GM23338 (cell line): ENCODE measurements around the gene KCNJ16. TPM values are rescaled to one million over a fixed set of nuclear protein-coding genes. Genes with fewer than 3 reads are reported as not detected.

Experiments used
- ATAC-seq: fragments of 200-7000 bp; cut with Tn5 transposase; 3 replicates; pipeline ENCODE4 v1.9.1; 2020
- DNase-seq: peaks from one replicate; pipeline ENCODE4 v3.0.0-alpha.2; 2015; ENCODE audit warnings: low spot score
- H2AFZ ChIP-seq: fragments of 200-600 bp; sonication (generic); 2 replicates; pipeline ENCODE4 v1.8.0; 2016; ENCODE audit warnings: antibody characterized with exemption, mild to moderate bottlenecking, moderate library complexity
- H3F3A ChIP-seq: fragments of 200-600 bp; sonication (generic); replicated peaks from 2 replicates; pipeline ENCODE4 v1.8.0; 2017; ENCODE audit warnings: antibody characterized with exemption, mixed run types, low read depth
- H3K27ac ChIP-seq: fragments of 200-600 bp; sonication (generic); 2 replicates; pipeline ENCODE4 v1.6.1; 2016; ENCODE audit warnings: low read depth
- H3K27me3 ChIP-seq: fragments of 200-600 bp; sonication (generic); 2 replicates; pipeline ENCODE4 v1.8.0; 2016; ENCODE audit warnings: mild to moderate bottlenecking, mixed run types, moderate library complexity; ENCODE audit not compliant: insufficient read depth
- H3K36me3 ChIP-seq: fragments of 200-600 bp; sonication (generic); 2 replicates; pipeline ENCODE4 v1.8.0; 2016; ENCODE audit warnings: mild to moderate bottlenecking; ENCODE audit not compliant: insufficient read depth
- H3K4me1 ChIP-seq: fragments of 200-600 bp; sonication (generic); 2 replicates; pipeline ENCODE4 v1.8.0; 2016; ENCODE audit warnings: mild to moderate bottlenecking, moderate library complexity; ENCODE audit not compliant: insufficient read depth
- H3K4me2 ChIP-seq: fragments of 200-600 bp; sonication (generic); 2 replicates; pipeline ENCODE4 v1.7.1; 2017; ENCODE audit warnings: mixed run types
- H3K4me3 ChIP-seq: fragments of 200-600 bp; sonication (generic); 2 replicates; pipeline ENCODE4 v1.6.1; 2016; ENCODE audit warnings: mixed run types
- H3K79me2 ChIP-seq: fragments of 200-600 bp; sonication (generic); replicated peaks from 2 replicates; pipeline ENCODE4 v1.8.0; 2017; ENCODE audit warnings: mild to moderate bottlenecking; ENCODE audit not compliant: insufficient read depth
- H3K9me2 ChIP-seq: fragments of 200-600 bp; sonication (generic); 2 replicates; pipeline ENCODE4 v1.8.0; 2017; ENCODE audit not compliant: insufficient read depth
- H4K20me1 ChIP-seq: fragments of 200-600 bp; sonication (generic); replicated peaks from 2 replicates; pipeline ENCODE4 v1.8.0; 2017; ENCODE audit warnings: mild to moderate bottlenecking; ENCODE audit not compliant: insufficient read depth
- H3K27ac Mint-ChIP-seq: 2 replicates; pipeline ENCODE4 v1.8.0; 2020; ENCODE audit warnings: inconsistent platforms, mild to moderate bottlenecking, moderate library complexity, mixed read lengths
- H3K27me3 Mint-ChIP-seq: 3 replicates; pipeline ENCODE4 v1.8.0; 2022; ENCODE audit warnings: low read depth, mild to moderate bottlenecking, moderate library complexity, mixed read lengths, inconsistent platforms; ENCODE audit not compliant: insufficient read depth, poor library complexity
- H3K36me3 Mint-ChIP-seq: 3 replicates; pipeline ENCODE4 v1.8.0; 2021; ENCODE audit warnings: low read depth, mild to moderate bottlenecking, inconsistent platforms, moderate library complexity, mixed read lengths
- H3K4me1 Mint-ChIP-seq: 3 replicates; pipeline ENCODE4 v1.8.0; 2020; ENCODE audit warnings: mild to moderate bottlenecking, inconsistent platforms, mixed read lengths
- H3K4me3 Mint-ChIP-seq: 3 replicates; pipeline ENCODE4 v1.8.0; 2021; ENCODE audit warnings: moderate library complexity, mild to moderate bottlenecking, inconsistent platforms, mixed read lengths
- H3K9me3 Mint-ChIP-seq: 3 replicates; pipeline ENCODE4 v1.8.0; 2020; ENCODE audit warnings: moderate library complexity, mild to moderate bottlenecking, inconsistent platforms, mixed read lengths
- CREB1 ChIP-seq: fragments of 250-450 bp; sonication (Bioruptor Pico); IDR thresholded peaks from 2 replicates; pipeline ENCODE4 v1.5.0; 2020; ENCODE audit warnings: low read depth, mild to moderate bottlenecking, moderate library complexity
- ETS1 ChIP-seq: IDR thresholded peaks from 2 replicates; pipeline ENCODE4 v1.6.1; 2016; ENCODE audit warnings: antibody characterized with exemption
- EZH2 ChIP-seq: fragments of 200-600 bp; sonication (generic); IDR thresholded peaks from one replicate; pipeline ENCODE4 v1.8.0; 2017; ENCODE audit warnings: antibody characterized with exemption, mild to moderate bottlenecking, low read depth; ENCODE audit not compliant: unreplicated experiment
- EZH2phosphoT487 ChIP-seq: fragments of 200-600 bp; sonication (generic); IDR thresholded peaks from one replicate; pipeline ENCODE4 v1.8.1; 2018; ENCODE audit warnings: antibody characterized with exemption; ENCODE audit not compliant: unreplicated experiment
- JUNB ChIP-seq: IDR thresholded peaks from one replicate; pipeline ENCODE4 v1.6.1; 2016; ENCODE audit warnings: antibody characterized with exemption; ENCODE audit not compliant: unreplicated experiment
- NANOG ChIP-seq: IDR thresholded peaks from 2 replicates; pipeline ENCODE4 v1.6.1; 2016; ENCODE audit warnings: antibody characterized with exemption, borderline replicate concordance
- POLR2AphosphoS5 ChIP-seq: IDR thresholded peaks from 2 replicates; pipeline ENCODE4 v1.6.1; 2016; ENCODE audit warnings: antibody characterized with exemption, low read depth
- STAT1 ChIP-seq: IDR thresholded peaks from one replicate; pipeline ENCODE4 v1.6.1; 2016; ENCODE audit warnings: antibody characterized with exemption; ENCODE audit not compliant: unreplicated experiment
- ZNF114 ChIP-seq: fragments of 250-450 bp; sonication (Bioruptor Pico); IDR thresholded peaks from 2 replicates; pipeline ENCODE4 v1.5.0; 2020; ENCODE audit warnings: mild to moderate bottlenecking, moderate library complexity
- polyA plus RNA-seq: library from polyadenylated mRNA; unstranded; fragments of >200 nt; fragmentation: Nextera tagmentation; extraction: Ambion mirVana; gene quantifications from 2 replicates; pipeline ENCODE4 v1.2.1, GENCODE V29; 2016
- total RNA-seq: library from RNA; depleted of rRNA; stranded (reverse); fragments of >200 nt; shearing (Covaris generic); gene quantifications from 2 replicates; pipeline ENCODE4 v1.2.3, GENCODE V29; 2014
- TF ChIP-seq, protein P1 (sequence below), 2 experiments: fragments of 200-600 bp in 1 of 2; sonication (generic) in 1 of 2; conservative IDR thresholded peaks; 2 replicates each; pipeline versions ENCODE4 v1.5.1 to v1.6.1; 2016 to 2017; ENCODE audit warnings: antibody characterized with exemption in 2 of 2, low read depth in 2 of 2, mild to moderate bottlenecking in 2 of 2, moderate library complexity in 1 of 2
- TF ChIP-seq, protein P2 (sequence below): IDR thresholded peaks from one replicate; pipeline ENCODE4 v1.6.1; 2018; ENCODE audit warnings: antibody characterized with exemption; ENCODE audit not compliant: unreplicated experiment
- TF ChIP-seq, protein P3 (sequence below): fragments of 250-450 bp; sonication (Bioruptor Pico); IDR thresholded peaks from 2 replicates; pipeline ENCODE4 v1.5.0; 2020; ENCODE audit warnings: mild to moderate bottlenecking, moderate library complexity

The KCNJ16 gene
- total and polyA plus RNA-seq, 2 experiments from 2014 or later: not detected

DNA sequence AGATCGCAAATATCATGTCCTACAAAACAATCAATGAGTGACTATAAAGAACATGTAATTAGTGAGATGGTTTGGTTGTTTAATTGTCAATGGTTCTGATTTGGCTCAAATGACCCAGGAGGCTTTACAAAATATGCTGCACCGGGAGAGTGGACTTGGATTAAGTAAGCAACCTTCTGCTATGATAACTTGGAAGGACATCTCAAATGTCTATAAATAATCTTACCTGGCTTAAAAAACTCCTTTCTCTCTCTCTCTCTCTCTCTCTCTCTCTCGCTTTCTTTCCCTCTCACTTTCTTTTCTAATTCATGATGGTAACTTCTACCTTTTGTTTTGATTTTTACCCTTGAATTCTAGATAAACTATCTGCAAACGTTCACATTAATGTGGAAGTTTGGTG, 108.5 kb downstream of the KCNJ16 start:
- Mint-ChIP-seq H3K4me3 (no peak overlapping the region), H3K9me3 (no peaks in the 10 kb centered on the region), H3K36me3 (no peaks in the 10 kb centered on the region), H3K27me3 (no peaks in the 10 kb centered on the region), H3K4me1 (peaks cover 2% of the 10 kb centered on the region; the same call in 2 of the 3 replicates), H3K27ac (no peak overlapping the region)
- H3K27me3 ChIP-seq: no peaks in the 10 kb centered on the region
- no peak overlapping the region for H3K27ac ChIP-seq
- no peaks in the 10 kb centered on the region for H4K20me1 ChIP-seq
- H3K36me3 ChIP-seq: no peaks in the 10 kb centered on the region
- no peaks in the 10 kb centered on the region for H3F3A ChIP-seq
- no peak for TF ChIP-seq EZH2phosphoT487
- TF ChIP-seq CREB1 (CRISPR knock-in tag): no peak
- no peak for TF ChIP-seq ZNF114 (CRISPR knock-in tag)
- TF ChIP-seq NANOG: no peak
- no peak for TF ChIP-seq ETS1
- TF ChIP-seq, protein P1, sequence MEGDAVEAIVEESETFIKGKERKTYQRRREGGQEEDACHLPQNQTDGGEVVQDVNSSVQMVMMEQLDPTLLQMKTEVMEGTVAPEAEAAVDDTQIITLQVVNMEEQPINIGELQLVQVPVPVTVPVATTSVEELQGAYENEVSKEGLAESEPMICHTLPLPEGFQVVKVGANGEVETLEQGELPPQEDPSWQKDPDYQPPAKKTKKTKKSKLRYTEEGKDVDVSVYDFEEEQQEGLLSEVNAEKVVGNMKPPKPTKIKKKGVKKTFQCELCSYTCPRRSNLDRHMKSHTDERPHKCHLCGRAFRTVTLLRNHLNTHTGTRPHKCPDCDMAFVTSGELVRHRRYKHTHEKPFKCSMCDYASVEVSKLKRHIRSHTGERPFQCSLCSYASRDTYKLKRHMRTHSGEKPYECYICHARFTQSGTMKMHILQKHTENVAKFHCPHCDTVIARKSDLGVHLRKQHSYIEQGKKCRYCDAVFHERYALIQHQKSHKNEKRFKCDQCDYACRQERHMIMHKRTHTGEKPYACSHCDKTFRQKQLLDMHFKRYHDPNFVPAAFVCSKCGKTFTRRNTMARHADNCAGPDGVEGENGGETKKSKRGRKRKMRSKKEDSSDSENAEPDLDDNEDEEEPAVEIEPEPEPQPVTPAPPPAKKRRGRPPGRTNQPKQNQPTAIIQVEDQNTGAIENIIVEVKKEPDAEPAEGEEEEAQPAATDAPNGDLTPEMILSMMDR (conservative IDR thresholded peaks at IDR 0.05; ENCODE audit: low read depth in 2 of 2): no peak
- TF ChIP-seq, protein P2, sequence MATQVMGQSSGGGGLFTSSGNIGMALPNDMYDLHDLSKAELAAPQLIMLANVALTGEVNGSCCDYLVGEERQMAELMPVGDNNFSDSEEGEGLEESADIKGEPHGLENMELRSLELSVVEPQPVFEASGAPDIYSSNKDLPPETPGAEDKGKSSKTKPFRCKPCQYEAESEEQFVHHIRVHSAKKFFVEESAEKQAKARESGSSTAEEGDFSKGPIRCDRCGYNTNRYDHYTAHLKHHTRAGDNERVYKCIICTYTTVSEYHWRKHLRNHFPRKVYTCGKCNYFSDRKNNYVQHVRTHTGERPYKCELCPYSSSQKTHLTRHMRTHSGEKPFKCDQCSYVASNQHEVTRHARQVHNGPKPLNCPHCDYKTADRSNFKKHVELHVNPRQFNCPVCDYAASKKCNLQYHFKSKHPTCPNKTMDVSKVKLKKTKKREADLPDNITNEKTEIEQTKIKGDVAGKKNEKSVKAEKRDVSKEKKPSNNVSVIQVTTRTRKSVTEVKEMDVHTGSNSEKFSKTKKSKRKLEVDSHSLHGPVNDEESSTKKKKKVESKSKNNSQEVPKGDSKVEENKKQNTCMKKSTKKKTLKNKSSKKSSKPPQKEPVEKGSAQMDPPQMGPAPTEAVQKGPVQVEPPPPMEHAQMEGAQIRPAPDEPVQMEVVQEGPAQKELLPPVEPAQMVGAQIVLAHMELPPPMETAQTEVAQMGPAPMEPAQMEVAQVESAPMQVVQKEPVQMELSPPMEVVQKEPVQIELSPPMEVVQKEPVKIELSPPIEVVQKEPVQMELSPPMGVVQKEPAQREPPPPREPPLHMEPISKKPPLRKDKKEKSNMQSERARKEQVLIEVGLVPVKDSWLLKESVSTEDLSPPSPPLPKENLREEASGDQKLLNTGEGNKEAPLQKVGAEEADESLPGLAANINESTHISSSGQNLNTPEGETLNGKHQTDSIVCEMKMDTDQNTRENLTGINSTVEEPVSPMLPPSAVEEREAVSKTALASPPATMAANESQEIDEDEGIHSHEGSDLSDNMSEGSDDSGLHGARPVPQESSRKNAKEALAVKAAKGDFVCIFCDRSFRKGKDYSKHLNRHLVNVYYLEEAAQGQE: no peak
- no peak for TF ChIP-seq JUNB
- no peak for TF ChIP-seq STAT1
- TF ChIP-seq EZH2: no peak
- TF ChIP-seq POLR2AphosphoS5: no peak
- TF ChIP-seq, protein P3, sequence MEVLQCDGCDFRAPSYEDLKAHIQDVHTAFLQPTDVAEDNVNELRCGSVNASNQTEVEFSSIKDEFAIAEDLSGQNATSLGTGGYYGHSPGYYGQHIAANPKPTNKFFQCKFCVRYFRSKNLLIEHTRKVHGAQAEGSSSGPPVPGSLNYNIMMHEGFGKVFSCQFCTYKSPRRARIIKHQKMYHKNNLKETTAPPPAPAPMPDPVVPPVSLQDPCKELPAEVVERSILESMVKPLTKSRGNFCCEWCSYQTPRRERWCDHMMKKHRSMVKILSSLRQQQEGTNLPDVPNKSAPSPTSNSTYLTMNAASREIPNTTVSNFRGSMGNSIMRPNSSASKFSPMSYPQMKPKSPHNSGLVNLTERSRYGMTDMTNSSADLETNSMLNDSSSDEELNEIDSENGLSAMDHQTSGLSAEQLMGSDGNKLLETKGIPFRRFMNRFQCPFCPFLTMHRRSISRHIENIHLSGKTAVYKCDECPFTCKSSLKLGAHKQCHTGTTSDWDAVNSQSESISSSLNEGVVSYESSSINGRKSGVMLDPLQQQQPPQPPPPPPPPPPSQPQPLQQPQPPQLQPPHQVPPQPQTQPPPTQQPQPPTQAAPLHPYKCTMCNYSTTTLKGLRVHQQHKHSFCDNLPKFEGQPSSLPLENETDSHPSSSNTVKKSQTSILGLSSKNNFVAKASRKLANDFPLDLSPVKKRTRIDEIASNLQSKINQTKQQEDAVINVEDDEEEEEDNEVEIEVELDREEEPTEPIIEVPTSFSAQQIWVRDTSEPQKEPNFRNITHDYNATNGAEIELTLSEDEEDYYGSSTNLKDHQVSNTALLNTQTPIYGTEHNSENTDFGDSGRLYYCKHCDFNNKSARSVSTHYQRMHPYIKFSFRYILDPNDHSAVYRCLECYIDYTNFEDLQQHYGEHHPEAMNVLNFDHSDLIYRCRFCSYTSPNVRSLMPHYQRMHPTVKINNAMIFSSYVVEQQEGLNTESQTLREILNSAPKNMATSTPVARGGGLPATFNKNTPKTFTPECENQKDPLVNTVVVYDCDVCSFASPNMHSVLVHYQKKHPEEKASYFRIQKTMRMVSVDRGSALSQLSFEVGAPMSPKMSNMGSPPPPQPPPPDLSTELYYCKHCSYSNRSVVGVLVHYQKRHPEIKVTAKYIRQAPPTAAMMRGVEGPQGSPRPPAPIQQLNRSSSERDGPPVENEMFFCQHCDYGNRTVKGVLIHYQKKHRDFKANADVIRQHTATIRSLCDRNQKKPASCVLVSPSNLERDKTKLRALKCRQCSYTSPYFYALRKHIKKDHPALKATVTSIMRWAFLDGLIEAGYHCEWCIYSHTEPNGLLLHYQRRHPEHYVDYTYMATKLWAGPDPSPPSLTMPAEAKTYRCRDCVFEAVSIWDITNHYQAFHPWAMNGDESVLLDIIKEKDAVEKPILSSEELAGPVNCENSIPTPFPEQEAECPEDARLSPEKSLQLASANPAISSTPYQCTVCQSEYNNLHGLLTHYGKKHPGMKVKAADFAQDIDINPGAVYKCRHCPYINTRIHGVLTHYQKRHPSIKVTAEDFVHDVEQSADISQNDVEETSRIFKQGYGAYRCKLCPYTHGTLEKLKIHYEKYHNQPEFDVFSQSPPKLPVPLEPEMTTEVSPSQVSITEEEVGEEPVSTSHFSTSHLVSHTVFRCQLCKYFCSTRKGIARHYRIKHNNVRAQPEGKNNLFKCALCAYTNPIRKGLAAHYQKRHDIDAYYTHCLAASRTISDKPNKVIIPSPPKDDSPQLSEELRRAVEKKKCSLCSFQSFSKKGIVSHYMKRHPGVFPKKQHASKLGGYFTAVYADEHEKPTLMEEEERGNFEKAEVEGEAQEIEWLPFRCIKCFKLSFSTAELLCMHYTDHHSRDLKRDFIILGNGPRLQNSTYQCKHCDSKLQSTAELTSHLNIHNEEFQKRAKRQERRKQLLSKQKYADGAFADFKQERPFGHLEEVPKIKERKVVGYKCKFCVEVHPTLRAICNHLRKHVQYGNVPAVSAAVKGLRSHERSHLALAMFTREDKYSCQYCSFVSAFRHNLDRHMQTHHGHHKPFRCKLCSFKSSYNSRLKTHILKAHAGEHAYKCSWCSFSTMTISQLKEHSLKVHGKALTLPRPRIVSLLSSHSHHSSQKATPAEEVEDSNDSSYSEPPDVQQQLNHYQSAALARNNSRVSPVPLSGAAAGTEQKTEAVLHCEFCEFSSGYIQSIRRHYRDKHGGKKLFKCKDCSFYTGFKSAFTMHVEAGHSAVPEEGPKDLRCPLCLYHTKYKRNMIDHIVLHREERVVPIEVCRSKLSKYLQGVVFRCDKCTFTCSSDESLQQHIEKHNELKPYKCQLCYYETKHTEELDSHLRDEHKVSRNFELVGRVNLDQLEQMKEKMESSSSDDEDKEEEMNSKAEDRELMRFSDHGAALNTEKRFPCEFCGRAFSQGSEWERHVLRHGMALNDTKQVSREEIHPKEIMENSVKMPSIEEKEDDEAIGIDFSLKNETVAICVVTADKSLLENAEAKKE (CRISPR knock-in tag): no peak
- no peak for ATAC-seq
- no peak for DNase-seq
- H3K4me2 ChIP-seq: no peak overlapping the region
- H3K9me2 ChIP-seq: no peaks in the 10 kb centered on the region
- H3K4me1 ChIP-seq: peaks cover 3% of the 10 kb centered on the region; the same call in 1 of the 2 replicates
- H3K4me3 ChIP-seq: no peak overlapping the region
- H3K79me2 ChIP-seq: no peaks in the 10 kb centered on the region
- no peak overlapping the region for H2AFZ ChIP-seq
